HG02938 (cell line): ENCODE results near the gene DPH6.

Experiments
- ATAC-seq: cut with Tn5 transposase; IDR thresholded peaks from one replicate; pipeline ENCODE4 v1.9.1; 2021; ENCODE audit warnings: mild to moderate bottlenecking, moderate library complexity; ENCODE audit not compliant: unreplicated experiment

The DPH6 gene

DNA sequence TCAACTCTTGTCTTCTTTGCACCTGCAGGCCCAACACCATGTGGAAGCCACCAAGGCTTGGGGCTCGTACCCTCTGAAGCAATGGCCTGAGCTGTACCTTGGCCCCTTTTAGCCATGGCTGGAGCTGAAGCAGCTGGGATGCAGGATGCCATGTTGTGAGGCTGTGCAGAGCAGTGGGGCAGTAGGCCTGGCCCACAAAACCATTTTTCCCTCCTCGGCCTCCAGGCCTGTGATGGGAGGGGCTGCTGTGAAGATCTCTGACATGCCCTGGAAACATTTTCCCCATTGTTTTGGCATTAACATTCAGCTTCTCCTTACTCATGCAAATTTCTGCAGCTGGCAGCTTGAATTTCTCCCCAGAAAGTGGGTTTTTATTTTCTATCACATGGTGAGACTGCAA lies 58.5 kb downstream of the DPH6 start:
- no peak for ATAC-seq

GRCh38 chr15:35486296-35486695 lies 59.7 kb downstream of the DPH6 start:
- no peak for ATAC-seq

GRCh38 chr15:35485411-35485810 lies 60.6 kb downstream of the DPH6 start:
- ATAC-seq, result no peak

- no peak for ATAC-seq
These were observed 61.6 kb downstream of the DPH6 start for GRCh38 chr15:35484231-35484945.

- ATAC-seq, result no peak
These were observed 64.0 kb downstream of the DPH6 start for GRCh38 chr15:35481992-35482391.

DNA sequence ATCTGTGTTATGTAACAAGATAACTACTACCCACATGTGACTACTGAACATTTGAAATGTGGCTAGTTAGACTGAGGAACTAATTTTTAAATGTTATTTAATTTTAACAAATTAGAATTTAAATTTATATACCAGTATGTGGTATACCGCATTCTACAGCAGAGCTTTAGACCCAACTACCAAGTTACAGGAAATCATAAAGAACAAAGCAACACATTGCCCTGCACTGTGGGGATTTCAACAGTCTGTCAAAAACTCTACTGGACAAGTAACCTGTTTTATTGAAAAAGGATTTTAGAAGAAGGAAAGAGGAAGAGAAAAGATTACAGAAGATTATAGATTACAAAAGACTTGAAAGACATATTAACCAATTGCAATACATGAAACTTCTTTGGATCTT lies 64.9 kb downstream of the DPH6 start:
- ATAC-seq, result no peak

GRCh38 chr15:35479423-35479822 lies 66.5 kb downstream of the DPH6 start:
- no peak for ATAC-seq

- no peak for ATAC-seq
These were observed 68.4 kb downstream of the DPH6 start for GRCh38 chr15:35477312-35478262.

DNA sequence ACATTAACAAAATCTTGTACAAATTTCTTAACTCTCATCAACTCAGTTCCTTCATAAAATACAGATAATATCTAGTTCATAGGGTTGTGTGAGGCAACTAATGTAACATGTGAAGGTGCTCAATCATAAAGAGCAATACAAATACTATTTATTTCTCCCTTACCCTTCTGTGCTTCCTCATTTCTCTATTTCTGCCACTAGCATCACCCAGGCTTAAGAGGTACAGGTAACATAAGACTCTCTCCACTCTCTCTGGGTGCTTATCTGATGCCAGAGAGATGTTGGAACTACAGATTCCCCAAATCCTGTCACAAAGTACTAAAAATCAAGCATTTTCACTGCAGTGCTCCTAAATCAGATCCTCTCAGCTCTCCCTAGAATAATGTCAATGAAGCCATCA lies 74.9 kb downstream of the DPH6 start:
- no peak for ATAC-seq

- ATAC-seq, result no peak
These were observed 75.5 kb downstream of the DPH6 start for GRCh38 chr15:35470441-35470840.

- no peak for ATAC-seq
These were observed 79.5 kb downstream of the DPH6 start for GRCh38 chr15:35466476-35466875.

- ATAC-seq, result no peak
These were observed 80.2 kb downstream of the DPH6 start for GRCh38 chr15:35465783-35466182.

GRCh38 chr15:35460616-35461015 lies 85.3 kb downstream of the DPH6 start:
- no peak for ATAC-seq

- no peak for ATAC-seq
These were observed 87.6 kb downstream of the DPH6 start for GRCh38 chr15:35458176-35458856.

GRCh38 chr15:35455201-35455600 lies 90.8 kb downstream of the DPH6 start:
- ATAC-seq, result no peak

GRCh38 chr15:35450492-35450891 lies 95.5 kb downstream of the DPH6 start:
- ATAC-seq, result no peak

- ATAC-seq, result no peak
These were observed 97.7 kb downstream of the DPH6 start for GRCh38 chr15:35448294-35448693.

- ATAC-seq, result no peak
These were observed 100.1 kb downstream of the DPH6 start for GRCh38 chr15:35445891-35446290.

DNA sequence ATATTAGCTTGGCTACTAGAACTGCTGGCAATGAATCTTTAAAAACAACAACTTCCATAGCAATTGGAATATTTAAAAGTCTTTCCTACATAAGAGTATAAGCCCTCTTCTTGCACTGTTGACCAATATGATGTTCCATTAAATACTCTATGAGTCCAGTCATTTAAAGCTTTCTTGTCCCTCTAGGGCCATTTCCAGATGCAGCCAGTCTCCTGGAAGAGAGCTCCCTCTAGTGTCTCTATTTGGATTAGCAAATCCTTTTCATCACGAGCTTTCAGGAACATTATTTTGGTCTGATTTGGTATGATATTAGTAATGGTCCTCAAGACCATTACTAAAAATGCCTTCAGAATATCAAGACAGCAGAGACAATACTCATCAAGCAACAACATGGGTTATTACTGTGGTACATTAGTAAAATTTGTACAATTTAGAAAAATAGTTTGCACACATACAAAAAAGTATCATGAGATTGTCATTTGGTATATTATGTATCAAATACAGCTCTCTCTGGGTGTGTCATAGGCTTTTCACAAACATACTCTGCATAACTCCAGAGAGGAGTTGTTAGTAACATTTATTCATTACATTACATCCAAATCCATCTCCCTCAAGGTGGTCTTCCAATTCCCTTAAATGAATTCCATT lies 101.3 kb downstream of the DPH6 start:
- ATAC-seq, result no peak

- no peak for ATAC-seq
These were observed 102.6 kb downstream of the DPH6 start for GRCh38 chr15:35443376-35443775.

DNA sequence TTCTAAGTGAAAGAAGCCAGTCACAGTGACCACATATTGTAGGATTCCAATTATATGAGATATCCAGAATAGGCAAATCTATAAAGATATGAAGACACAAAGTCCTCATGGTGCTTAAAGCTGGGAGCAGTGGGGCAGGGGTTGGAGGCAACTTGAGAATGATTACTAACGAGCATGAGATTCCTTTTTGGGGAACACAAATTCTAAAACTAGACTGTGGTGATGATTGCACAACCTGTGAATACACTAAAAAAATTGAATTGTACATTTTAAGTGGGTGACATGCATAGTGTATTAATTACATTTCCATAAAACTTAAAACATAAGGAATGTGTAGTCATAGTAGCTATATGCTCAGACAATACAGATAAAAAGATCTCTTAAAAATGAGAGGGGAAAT lies 103.2 kb downstream of the DPH6 start:
- ATAC-seq, result no peak
